ENCODE data around the gene AMOTL1.

DNA sequence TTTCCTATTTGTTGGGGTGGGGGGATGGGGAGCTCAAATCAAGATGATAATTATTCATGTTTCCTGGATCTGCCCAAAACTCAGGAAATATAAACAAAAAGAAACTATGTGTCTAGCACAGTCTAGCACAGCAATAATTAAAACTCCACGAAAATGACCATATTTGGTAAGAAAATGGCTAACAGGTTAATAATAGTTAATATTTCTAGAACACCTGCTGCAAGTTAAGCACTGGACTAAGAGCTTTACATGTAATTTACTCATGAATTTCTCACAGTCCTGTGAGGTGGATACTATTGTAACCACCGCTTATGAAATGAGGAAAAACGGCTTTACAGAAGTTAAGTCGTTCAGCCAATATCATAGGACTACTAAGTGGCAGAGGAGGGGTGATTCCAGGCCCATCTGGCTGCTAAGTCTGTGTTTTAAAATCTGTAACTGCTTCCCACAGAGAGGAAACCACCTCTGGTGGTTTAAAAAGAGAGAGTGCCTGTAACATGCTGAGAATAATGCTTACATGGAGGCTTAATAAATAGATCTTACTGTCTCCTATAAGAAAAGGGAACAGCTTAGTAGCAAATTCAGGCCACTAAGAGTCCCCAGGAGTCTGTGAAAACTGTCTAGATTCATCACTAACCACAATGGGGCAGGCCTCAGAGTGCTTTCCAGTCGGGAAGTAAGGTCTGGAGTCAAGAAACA, 11.0 kb upstream of the AMOTL1 start:
- TF ChIP-seq SIRT6 (IDR thresholded peaks at IDR 0.05; ENCODE audit: low read length): no peak
- no peak for TF ChIP-seq POLR2AphosphoS5 (IDR thresholded peaks at IDR 0.05; ENCODE audit: low read depth, low read length)
- no peak for TF ChIP-seq GABPA (IDR thresholded peaks at IDR 0.05; ENCODE audit: borderline replicate concordance, insufficient read depth, low read length)
- TF ChIP-seq NRF1 (IDR thresholded peaks at IDR 0.05; ENCODE audit: low read depth, low read length): no peak
- TF ChIP-seq, protein P1, sequence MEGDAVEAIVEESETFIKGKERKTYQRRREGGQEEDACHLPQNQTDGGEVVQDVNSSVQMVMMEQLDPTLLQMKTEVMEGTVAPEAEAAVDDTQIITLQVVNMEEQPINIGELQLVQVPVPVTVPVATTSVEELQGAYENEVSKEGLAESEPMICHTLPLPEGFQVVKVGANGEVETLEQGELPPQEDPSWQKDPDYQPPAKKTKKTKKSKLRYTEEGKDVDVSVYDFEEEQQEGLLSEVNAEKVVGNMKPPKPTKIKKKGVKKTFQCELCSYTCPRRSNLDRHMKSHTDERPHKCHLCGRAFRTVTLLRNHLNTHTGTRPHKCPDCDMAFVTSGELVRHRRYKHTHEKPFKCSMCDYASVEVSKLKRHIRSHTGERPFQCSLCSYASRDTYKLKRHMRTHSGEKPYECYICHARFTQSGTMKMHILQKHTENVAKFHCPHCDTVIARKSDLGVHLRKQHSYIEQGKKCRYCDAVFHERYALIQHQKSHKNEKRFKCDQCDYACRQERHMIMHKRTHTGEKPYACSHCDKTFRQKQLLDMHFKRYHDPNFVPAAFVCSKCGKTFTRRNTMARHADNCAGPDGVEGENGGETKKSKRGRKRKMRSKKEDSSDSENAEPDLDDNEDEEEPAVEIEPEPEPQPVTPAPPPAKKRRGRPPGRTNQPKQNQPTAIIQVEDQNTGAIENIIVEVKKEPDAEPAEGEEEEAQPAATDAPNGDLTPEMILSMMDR (IDR thresholded peaks at IDR 0.05; ENCODE audit: control extremely low read depth in 1 of 3, insufficient read depth in 1 of 3, low read depth in 1 of 3, low read length in 3 of 3): no peak
- no peak for TF ChIP-seq EZH2 (IDR thresholded peaks at IDR 0.05; ENCODE audit: low read depth, low read length, severe bottlenecking)
- TF ChIP-seq, protein P2, sequence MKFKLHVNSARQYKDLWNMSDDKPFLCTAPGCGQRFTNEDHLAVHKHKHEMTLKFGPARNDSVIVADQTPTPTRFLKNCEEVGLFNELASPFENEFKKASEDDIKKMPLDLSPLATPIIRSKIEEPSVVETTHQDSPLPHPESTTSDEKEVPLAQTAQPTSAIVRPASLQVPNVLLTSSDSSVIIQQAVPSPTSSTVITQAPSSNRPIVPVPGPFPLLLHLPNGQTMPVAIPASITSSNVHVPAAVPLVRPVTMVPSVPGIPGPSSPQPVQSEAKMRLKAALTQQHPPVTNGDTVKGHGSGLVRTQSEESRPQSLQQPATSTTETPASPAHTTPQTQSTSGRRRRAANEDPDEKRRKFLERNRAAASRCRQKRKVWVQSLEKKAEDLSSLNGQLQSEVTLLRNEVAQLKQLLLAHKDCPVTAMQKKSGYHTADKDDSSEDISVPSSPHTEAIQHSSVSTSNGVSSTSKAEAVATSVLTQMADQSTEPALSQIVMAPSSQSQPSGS (IDR thresholded peaks at IDR 0.05; ENCODE audit: low read length): no peak
- TF ChIP-seq CHD1 (IDR thresholded peaks at IDR 0.05; ENCODE audit: low read depth, low read length): no peak
